HG03108 (cell line): ENCODE data around the gene AADACL2.
"Not testable (repeated sequence)": the region's sequence is repeated elsewhere in the genome, so short reads cannot be mapped to it uniquely, and the experiment has no call there.

Experiments
- ATAC-seq: cut with Tn5 transposase; IDR thresholded peaks from one replicate; pipeline ENCODE4 v1.9.1; 2021; ENCODE audit warnings: moderate library complexity; ENCODE audit not compliant: unreplicated experiment

The AADACL2 gene

GRCh38 chr3:151764699-151765098, 31.0 kb downstream of the AADACL2 start:
- not testable (repeated sequence) for ATAC-seq

- ATAC-seq = no peak
Measured at GRCh38 chr3:151765685-151766084, 32.0 kb downstream of the AADACL2 start.

- ATAC-seq = no peak
Measured at GRCh38 chr3:151766454-151766853, 32.7 kb downstream of the AADACL2 start.

GRCh38 chr3:151768393-151768930, 34.7 kb downstream of the AADACL2 start:
- ATAC-seq = no peak

- ATAC-seq = no peak
Measured at GRCh38 chr3:151769175-151769574, 35.4 kb downstream of the AADACL2 start.

DNA sequence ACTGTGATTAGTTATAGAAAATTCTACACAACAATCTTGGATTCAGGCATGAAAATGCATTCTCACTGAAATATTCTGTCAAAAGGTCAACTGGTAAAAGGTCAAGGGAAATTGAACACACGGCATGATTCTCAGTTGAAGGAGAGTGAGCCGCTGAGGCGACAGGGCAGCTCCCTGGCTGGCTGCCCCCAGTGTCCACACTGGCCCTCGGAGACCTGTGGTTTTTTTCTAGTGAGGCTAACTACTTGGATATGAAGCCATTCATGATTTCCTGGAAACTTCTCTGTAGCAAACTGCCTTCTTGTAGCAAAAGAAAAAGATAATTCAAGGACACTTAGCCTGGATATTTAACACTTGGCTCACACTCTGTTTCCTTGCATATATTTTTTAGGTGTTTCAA, 37.2 kb downstream of the AADACL2 start:
- ATAC-seq = no peak

GRCh38 chr3:151772825-151773480, 39.2 kb downstream of the AADACL2 start:
- no peak for ATAC-seq

DNA sequence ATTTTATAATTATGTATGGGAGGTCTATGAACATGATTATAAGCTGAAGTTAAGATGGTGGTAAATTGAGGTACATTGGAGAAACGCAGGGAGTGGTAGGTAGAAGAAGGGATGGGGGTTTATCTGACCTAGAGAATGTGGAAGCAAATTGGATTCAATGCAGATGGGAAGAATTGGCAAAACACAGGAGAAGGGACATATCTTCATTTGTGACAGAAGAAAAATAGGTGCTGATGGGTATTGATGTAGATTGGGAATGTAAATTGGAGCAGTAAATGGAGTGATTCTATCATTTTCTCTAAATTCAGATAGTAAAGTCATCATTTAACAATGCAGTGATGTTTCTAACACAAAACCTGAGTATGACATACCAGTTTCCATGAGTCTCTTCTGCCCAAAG, 40.5 kb downstream of the AADACL2 start:
- no peak for ATAC-seq

GRCh38 chr3:151774910-151775309, 41.2 kb downstream of the AADACL2 start:
- ATAC-seq = no peak

- no peak for ATAC-seq
Measured at GRCh38 chr3:151775314-151776258, 41.9 kb downstream of the AADACL2 start.

GRCh38 chr3:151776259-151776740, 42.6 kb downstream of the AADACL2 start:
- ATAC-seq = no peak

- ATAC-seq = no peak
Measured at GRCh38 chr3:151777880-151778279, 44.2 kb downstream of the AADACL2 start.

DNA sequence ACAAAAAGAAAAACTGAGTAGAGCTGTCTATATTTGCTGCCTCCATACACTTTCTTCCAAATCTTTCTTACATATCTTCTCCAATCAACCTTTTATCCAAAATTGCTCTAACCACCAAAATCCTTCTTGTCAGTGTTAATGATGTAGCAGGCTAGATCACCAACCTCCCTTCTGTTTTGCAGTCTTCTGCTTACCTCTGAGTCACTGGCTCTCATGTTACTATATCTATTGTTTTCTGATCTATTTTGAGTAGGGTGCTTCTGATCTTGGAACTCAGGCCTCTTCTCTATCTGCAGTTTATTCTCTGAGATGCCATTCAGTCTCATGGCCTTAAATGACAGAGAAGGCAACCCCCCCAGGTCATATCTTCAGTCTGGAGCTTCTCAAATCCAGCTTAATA, 53.9 kb downstream of the AADACL2 start:
- ATAC-seq = no peak

- no peak for ATAC-seq
Measured at GRCh38 chr3:151788401-151788800, 54.7 kb downstream of the AADACL2 start.

GRCh38 chr3:151789853-151790463, 56.2 kb downstream of the AADACL2 start:
- ATAC-seq = no peak

- ATAC-seq = not testable (repeated sequence)
Measured at GRCh38 chr3:151790763-151791162, 57.0 kb downstream of the AADACL2 start.

DNA sequence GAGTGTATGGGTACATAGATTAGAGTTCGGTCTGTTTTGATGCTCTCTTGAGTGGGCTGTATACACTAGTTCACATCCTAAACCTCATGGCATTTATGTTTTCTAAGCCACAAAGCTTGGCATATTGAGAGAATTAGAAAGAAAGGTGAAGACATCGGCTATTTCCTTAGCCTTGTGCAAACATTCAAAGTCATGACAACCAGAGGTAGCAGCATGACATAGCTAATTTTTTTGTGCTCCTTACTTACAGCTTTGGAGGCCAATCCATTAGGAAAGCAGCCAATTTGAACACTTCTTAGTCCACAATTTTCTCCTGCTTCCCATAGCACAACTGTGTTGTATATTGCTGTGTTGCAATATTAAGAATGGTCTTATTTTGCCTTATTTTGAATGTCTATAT, 58.7 kb downstream of the AADACL2 start:
- no peak for ATAC-seq

GRCh38 chr3:151793636-151794035, 59.9 kb downstream of the AADACL2 start:
- no peak for ATAC-seq

- ATAC-seq = no peak
Measured at GRCh38 chr3:151794080-151794479, 60.4 kb downstream of the AADACL2 start.

GRCh38 chr3:151795276-151795675, 61.5 kb downstream of the AADACL2 start:
- ATAC-seq = no peak

DNA sequence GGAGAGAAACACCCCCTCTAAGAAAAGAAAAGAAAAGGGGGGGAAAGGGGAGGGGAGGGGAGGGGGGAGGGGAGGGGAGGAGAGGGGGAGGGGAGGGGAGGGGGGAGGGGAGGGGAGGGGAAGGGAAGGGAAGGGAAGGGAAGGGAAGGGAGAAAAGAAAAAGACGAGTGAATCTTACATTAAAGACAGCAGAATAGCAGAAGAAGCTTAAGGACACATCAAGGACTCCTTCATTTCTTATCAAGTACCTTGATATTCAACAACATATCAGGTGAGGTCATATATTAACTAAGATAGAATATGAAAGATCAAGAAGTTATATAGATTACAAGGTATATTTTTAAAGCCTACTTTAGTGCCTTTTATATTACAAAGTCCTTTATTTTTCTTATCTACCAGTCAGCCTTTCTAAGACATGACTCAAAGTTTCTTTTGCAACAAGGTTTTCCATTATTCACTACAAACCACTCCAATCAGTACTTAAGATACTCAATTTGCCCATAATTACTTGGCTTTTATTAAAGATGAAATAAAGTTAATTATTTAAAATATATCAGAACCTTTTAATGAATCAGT, 62.5 kb downstream of the AADACL2 start:
- no peak for ATAC-seq
